HG03469 (cell line): Measurements from ENCODE around the gene KLHL34.

Source experiments
- ATAC-seq: cut with Tn5 transposase; IDR thresholded peaks from one replicate; pipeline ENCODE4 v1.9.1; 2021; ENCODE audit warnings: mild to moderate bottlenecking, moderate library complexity, moderate number of reproducible peaks; ENCODE audit not compliant: unreplicated experiment

Gene KLHL34, protein sequence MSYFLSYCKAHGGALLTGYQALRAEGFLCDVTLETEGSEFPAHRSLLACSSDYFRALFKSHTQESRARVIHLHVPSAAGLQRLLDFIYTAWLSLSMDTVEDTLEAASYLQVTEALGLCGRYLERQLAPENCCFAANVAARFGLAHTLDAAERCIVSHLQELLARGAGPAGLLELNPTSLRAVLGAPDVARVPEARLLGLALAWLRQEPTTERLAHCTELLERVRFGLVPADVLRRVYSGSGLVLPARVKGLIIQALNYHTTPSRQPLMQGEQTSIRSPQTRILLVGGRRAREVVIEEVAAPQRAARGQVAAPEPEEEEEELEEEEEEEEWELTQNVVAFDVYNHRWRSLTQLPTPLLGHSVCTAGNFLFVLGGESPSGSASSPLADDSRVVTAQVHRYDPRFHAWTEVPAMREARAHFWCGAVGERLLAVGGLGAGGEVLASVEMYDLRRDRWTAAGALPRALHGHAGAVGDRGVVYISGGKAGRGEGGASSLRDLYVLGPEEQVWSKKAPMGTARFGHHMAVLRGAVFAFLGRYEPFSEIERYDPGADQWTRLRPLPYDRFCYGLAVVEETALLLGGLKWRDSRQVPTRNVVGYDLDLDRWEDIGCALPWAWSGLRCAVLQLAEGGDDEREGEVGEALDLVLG

DNA sequence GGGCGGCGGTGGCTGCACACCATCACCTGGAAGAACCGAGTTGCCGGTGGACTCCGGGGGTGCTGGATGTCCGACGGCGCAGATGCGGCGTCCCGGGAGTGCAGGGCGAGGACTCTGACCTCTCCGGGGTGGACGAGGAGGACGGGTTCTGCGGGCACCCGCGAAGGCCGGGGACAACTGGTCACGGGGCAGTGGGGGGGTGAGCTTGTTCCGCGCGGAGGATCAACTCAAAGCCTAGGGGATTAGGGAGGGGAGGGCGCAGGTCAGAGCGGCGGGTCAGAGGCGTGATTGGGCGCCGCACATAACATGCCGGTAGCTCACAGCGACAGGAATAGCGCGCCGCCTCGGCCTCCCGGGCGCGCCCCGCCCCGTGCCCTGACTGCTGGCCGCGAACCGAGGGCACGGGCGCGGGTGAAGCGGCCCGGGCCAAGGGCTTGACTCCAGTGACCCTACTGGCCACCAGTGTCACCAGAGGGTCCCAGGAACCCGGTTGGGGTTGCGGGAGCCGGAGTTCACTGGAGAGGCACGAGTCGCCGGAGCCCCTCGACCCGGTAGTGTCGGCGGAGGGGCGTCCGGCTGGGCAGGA lies at the start of gene KLHL34:
Gene KLHL34, minus strand, starts transcription at position 179 of the 586 bp plus-strand sequence. CDS start 542 bp downstream, outside the sequence.
- no peak for ATAC-seq

DNA sequence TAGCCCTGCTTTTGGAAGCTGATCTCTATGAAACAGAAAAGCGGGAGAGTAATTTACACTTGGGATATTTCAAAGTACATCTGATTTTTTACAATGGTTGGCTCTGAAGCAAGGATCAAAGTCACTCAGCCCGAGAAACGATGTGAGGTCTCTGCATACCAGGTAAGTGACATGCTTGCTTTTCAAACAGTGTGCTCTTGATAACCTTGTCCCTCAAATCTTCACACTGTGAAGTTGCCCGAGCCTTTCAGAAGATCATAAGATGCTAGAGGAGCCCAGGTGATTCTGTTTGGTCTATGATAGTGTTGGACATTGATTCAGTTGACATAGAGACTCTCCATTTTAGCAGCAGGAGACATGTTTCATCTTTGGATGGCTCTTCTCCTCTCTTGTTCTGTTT lies 47.1 kb upstream of the KLHL34 start:
- no peak for ATAC-seq

DNA sequence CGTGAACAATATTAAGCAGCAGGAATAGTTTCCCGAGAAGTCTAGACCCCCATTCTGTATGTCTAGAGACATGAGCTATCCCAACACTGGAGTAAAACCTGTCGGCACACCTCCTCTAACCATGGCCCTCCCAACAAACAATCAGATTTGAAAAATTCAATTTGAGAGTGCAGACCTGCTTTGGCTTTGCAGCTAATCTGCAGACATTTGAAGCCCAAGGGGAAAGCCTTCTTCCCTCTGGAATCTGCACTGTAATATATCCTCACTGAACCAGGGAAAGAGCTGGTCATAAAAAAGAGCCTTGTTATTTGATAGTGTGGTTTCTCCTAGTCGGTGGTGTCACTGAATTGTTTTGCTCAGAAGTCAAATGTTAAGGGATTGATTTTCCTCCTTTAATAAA lies 44.6 kb upstream of the KLHL34 start:
- no peak for ATAC-seq

DNA sequence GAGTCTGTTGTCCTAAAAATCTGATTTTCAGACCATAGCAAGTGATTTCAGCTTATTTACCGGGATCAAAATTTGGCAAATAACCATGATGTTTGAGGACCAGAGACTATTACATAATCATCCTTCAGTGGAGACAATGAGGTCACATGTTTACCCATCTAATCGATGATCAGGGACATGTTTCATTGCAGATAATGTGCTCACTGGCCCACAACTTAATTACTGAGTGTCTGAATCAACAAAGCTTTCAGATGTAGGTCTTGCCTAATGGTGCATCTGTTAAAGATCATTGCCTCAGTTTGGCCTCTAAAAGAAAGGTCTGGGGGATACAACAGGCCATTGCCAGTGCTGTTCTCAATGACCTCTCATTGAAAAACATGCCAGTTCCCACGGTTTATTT lies 42.8 kb upstream of the KLHL34 start:
- ATAC-seq = no peak

DNA sequence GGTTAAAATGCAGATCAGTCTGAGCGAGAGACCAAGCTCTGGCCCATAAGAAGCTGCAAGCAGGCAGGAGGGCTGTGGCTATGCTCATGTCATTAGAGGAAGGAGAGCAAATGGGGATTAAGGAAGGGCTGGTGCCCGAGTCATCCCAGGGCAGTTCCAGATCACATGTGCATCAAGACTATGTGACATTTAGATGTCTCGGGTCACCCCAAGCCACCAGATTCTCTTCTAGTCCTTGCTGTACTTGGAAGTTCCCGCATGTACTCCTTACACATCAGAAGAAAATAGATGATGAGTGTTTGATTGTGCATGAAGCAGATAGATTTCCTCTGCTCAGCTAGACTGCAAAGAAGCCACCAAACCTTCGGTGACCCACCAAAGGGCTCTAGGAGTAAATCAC lies 42.1 kb upstream of the KLHL34 start:
- no peak for ATAC-seq

DNA sequence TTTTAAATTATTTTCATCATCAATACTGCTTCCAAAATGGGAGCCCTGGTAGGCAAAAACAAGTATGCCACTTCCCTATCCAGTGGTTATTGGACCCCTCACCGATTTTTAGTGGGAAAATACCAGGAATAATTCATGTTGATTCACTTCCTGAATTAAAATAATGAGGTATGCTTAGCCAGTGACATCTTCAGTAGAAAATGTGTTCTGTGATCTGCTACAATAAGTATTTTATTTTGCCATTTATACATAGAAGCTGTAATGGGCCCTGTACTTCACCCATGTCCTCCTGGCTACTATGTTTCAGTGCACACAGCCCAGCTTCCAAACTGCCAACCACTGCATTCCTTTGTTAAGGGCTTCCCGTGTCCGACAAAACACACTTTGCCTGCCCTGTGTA lies 41.0 kb upstream of the KLHL34 start:
- no peak for ATAC-seq

DNA sequence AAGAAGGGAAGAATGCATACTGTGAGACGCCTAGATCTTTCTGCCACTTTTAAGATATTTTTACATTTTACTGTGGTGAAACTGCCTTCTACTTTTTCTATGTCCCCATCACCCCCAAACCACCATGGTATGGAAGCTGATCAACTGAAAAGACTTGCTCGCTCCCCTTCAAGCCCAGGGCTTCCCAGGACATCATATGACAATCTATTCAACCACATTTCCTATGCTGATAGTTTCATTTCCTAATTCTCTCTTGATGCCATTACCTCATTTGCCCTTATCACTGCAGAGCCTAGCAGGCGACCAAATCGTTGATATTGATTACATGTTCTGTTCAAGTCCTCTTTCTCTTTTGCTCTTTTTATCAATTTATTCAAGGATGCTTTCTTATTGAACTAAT lies 40.1 kb upstream of the KLHL34 start:
- no peak for ATAC-seq

DNA sequence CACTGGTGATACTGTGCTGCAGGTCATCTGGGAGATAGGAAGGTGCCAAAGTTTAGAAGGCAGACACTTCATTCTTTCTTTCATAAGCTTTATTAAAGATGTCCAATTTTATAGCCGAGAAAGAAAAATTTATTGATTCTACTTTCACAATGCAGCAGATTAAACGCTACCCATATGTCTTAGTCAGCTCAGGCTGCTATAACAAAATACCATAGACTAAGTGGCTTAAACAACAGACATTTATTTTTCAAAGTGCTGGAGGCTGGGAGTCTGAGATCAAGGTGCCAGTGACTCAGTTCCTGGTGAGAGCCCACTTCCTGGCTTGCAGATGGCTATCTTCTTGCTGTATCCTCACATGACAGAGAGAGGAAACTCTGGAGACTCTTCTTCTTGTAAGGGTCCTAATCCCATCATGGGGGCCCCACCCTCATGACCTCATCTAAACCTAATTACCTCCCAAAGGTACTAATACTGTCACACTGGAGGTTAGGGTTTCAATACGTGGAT lies 33.4 kb upstream of the KLHL34 start:
- ATAC-seq = no peak

DNA sequence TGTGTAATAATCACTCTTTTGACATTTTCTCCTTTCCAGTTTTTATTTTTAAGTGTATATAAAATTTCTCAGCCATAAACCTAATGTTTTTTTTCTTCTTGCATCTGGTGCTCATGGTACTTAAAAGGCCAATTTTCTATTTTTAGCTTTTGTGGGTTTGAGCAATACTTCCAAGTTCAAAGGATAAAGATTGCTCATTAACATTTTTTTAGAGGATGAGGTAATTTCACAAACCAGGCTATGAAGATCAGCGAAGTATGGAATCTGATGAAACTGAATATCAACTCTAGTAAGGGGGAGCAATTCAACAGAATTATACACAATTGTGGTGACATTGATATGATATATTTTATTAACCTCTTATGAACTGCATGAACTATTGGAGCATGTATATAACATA lies 25.8 kb upstream of the KLHL34 start:
- ATAC-seq = no peak

DNA sequence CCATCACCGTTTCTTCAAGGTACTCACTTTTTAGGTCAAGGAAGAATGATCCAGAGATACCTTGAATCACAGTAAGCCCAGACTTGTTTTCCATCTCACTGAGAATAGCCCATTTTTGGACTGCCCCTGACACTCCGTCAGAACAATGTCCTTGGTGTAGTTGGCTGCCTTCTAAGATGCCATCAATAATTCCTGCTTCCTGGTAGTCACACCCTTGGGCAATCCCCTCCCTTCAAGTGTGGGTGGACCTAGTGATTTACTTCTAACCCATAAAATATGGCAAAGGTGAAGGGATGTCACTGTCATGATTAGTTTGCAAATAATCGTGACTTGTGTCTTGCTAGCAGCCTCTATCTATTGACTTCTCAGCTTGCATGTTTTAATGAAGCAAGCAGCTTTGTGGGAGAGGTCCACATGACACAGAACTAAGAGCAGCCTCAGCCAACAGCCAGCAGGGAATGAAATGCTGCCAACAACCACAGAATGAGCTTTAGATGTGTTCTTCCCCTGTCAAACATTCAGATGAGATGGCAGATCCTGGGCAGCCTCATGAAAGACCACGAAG lies 20.0 kb upstream of the KLHL34 start:
- ATAC-seq = no peak

DNA sequence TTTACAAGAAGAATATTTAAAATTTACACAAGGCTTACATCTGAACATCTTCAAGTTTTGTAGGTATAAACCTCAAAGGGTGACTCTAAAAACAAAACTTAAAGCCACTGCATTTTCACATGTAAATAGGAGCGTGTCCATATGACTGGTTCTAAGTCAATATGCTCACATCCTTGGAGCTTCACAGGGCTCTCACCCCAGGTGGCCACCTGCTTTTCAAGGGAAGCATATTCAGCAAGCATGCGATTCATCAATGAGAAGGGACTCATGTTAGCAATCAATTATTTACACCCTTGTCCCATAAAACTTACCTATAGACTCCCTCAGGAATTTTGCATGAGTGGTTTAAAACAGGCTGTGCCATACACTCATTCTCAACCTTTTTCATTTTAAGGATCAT lies 17.8 kb upstream of the KLHL34 start:
- ATAC-seq = no peak

DNA sequence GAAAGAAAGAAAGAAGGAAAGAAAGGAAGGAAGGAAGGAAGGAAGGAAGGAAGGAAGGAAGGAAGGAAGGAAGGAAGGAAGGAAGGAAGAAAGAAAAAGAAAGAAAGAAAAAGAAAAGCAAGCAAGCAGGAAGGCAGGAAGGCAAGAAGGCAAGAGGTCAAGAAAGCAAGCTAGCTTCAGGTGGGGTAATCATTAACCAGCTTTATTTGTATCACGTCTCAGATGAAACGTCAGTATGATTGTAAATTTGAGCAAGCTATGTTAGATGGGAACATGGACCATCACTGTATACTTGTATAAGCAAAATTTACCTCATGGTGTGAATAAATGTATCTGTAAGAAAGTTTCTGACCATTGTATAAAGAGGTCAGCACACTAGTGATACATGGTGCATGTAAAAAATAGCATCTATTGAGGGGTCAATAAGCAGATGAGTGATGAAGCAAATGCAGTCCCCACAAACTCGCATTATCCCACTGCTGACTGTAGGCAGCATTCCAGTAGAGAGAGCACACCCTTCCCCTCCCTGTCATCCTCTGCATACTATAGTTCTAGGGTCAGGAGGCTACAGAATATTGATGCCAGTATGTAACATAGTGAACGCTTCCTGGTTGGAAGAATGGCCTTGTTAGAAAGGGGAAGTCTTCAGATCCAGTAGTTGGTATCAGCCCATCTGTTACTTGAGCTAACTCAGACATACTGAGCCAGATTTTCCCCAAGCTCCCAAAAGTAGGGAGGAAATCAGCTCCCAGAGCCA lies 16.5 kb upstream of the KLHL34 start:
- no peak for ATAC-seq

DNA sequence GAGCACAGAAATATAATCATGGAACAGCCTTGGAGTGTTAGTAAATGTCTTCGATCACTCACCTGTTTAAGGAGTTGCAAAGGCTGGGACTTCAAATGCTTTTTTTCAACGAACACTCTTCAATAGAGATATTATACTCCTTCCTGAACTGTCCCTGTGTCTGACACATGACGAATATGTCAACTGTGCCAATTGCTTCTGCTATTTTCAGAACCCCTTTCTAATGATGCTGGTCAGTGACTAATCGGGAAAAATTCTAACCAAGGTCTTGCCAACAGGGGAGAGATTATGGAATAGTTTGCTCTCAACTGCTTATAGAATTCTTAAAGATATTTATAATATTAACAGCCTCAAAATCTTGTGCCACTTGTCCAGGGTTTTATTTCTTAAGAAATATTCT lies 8.5 kb upstream of the KLHL34 start:
- ATAC-seq = no peak

DNA sequence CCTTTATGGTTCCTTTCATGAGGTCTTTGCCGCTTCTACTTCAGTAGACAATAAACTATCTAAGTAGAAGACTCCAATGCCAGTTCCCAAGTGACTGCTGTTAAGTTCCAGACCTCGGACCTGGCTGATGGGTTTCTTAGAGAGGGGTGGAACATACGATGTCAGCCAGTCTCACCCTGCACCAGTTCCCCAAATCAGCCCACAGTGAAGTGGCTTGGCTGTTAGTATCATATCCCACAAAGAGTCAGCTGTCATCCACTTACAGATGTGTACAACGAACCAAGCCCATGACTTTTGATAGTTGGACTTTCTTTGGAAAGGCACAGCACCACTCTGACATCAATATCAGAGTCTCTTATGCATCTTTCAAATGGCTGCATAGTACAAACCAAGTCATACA lies 8.1 kb upstream of the KLHL34 start:
- no peak for ATAC-seq

DNA sequence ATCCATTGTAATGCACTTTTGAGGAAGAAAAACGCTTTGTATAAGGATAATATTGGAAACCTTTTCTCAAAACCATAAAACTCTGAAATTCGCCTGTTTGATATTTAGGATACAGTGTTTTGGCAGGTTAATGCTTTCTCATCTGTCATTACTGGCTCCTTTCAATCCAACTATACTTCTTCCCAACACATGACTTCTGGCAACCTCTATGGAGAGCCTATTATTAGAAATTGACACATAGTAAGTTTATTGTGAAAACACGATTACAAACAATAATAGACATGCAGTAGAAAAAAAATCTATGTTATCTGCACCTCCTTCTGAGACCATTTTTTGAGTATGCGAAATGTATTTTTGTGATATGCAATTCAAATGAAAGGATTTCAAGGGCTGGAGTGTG lies 4.6 kb upstream of the KLHL34 start:
- no peak for ATAC-seq

DNA sequence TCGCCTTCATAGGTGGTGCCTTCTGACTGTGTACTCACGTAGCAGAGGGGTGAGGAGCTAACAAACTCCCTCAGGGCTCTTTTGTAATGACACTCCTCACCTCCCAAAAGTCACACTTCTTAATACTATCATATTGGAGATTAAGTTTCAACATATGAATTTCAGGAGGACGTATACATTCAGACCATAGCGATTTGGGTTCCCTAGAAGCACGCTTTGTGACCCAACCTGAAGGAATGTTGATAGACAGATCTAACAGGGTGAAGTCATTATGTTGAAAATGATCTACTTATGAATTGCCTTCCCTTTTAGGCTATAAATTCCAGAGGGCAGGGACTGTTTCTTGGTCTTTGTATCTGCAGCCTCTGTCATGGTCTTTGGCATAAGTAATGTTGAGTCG lies 3.2 kb upstream of the KLHL34 start:
- no peak for ATAC-seq

DNA sequence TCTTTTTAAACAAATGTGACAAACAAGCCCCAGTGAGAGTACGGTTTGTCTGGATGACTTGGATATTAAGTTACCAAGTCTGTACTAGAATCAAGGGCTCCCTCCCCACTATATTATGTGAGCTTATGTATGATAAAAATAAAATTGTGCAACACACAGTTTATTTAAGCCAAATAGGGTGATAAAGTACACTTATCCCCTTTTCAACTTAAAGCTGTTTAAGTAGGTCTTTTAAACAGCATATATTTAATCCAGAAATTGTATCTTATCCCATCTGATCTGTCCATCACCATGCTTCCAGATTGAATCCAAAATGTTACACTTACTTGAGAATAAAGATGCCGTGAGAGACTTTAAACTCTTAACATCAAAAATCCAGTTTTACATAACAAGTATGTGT lies 2.0 kb upstream of the KLHL34 start:
- no peak for ATAC-seq

DNA sequence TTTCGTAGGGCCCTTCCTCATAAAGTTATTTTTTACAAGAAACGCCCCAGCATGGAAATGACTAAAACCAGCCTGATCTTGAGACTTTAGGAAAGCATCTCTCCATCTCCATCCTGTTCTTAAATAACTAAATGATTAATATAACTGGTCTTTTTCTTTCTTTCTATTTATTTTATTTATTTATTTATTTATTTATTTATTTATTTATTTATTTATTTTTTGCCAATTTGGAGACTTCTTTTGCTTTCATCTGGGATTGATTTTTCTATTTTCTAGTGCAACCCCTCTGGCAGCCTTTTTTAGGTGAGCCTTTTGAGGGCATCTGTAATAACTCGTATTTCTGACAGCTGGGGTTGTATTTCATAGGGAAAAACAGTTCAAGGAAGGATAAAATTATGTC lies 1.2 kb upstream of the KLHL34 start:
- no peak for ATAC-seq

DNA sequence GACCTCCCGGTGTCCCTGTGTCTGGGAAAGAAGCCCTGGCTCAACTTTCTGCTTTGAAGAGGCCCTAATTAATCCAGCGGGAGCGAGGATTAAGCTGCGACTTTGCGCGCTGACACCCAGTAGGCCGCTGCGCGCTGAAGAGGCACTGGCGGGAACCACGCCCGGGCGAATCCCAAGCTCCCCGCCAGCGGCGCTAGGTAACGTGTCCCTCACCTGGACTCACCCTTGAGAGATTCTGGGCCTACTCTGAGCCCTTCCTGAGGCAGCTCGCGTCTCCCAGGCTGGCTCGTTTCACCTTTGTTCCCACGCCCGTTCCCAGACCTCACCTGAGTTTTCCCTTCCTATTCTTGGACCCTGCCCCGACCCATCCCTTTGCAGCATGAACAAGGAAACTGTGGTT lies 616 bp upstream of the KLHL34 start:
- ATAC-seq = no peak

DNA sequence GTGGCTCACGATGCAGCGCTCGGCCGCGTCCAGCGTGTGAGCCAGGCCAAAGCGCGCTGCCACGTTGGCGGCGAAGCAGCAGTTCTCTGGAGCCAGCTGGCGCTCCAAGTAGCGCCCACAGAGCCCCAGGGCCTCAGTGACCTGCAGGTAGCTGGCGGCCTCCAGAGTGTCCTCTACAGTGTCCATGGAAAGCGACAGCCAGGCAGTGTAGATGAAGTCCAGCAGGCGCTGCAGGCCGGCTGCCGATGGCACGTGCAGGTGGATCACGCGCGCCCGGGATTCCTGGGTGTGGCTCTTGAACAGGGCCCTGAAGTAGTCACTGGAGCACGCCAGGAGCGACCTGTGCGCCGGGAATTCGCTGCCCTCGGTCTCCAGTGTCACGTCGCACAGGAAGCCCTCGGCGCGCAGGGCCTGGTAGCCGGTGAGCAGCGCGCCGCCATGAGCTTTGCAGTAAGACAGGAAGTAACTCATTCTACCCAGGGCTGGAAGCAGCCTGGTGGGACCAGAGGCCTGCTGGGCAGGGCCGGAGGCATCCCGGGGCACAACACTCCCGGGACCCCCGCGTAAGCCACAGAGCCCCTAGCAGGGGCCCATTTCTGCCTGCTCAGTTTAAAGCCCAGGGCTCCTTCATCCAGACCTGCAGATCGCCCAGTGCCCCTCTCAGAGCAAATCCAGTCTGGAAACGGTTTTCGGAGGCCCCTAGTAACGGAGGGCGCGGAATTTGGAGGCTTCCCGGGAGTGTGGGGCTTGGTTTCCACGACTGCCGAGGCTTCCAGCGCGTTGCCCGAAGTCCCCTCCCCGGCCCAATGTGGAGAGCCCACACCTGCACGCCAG lies 595 bp downstream of the KLHL34 start:
- ATAC-seq = no peak
